ENCODE results near the gene LRRC74A. TPM values are rescaled to one million over a fixed set of nuclear protein-coding genes. Genes with fewer than 3 reads are reported as not detected.

Gene LRRC74A
- total and polyA plus RNA-seq, 2 donors (not counting 3 experiments of a cell fraction or from before 2014, with no cell fraction given), result not detected

DNA sequence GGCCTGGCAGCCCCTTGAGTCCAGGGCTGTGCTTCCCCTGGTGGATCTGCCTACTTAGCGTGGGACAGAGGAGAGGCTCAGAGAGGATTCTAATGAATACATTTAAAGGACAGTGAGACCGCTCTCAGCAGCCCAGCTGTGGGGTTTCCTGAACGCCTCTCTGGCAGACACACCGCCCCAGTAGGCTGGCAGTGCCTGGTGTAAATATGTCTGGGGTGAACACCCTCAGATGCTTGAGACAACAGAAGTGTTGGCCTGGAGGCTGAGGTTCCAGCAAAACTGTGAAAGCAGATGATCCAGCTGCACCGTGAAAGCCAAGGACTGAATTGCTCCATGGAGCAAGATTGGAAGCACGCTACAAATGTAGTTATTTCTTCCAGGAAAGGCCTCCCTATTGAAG, 55.1 kb downstream of the LRRC74A start:
- no peak overlapping the region for H2AFZ ChIP-seq (ENCODE audit: low read depth, low read length)
- POLR2A ChIA-PET, result no interaction called here
- FAIRE-seq, result no peak
- H3K27me3 ChIP-seq (ENCODE audit: control insufficient read depth in 2 of 2, insufficient read depth in 2 of 2, low read length in 2 of 2), result peaks cover 6 to 7% of the 10 kb centered on the region in 2 experiments
- no peak for DNase-seq (ENCODE audit: low read depth, low spot score)
- no peaks in the 10 kb centered on the region for H3K4me1 ChIP-seq (ENCODE audit: control insufficient read depth, extremely low read depth, insufficient read depth, low read length)
- CTCF ChIA-PET, result interaction anchor here (0.9 to 2.4 kb wide), 3 partner anchors 9 to 214 kb away, joined by 4 to 9 read pairs (median 7); no protein-coding TSS in a partner anchor
- no peak overlapping the region for H3K9ac ChIP-seq (replicated peaks; ENCODE audit: extremely low read depth, insufficient read depth, low read length)
- H3K4me3 ChIP-seq (replicated peaks in 1 of 3; ENCODE audit: insufficient read depth in 1 of 3, low read depth in 1 of 3, low read length in 3 of 3), result no peak overlapping the region
- no TSS peak for BruUV-seq (replicated peaks)
- no peaks in the 10 kb centered on the region for H3K9me3 ChIP-seq (replicated peaks; ENCODE audit: control insufficient read depth, insufficient read depth, low read length)
- no peaks in the 10 kb centered on the region for H3K79me2 ChIP-seq (ENCODE audit: control insufficient read depth, insufficient read depth, low read length)
- TF ChIP-seq FOS (IDR thresholded peaks at IDR 0.05; ENCODE audit: borderline replicate concordance, insufficient read depth, low read length) (no peak), POLR2A (IDR thresholded peaks at IDR 0.05; ENCODE audit: low read depth, low read length) (no peak), MYC (IDR thresholded peaks at IDR 0.05; ENCODE audit: low read depth, low read length) (no peak), EZH2 (IDR thresholded peaks at IDR 0.05; ENCODE audit: borderline replicate concordance, low read depth, low read length, severe bottlenecking) (no peak), POLR2AphosphoS5 (IDR thresholded peaks at IDR 0.05; ENCODE audit: insufficient read depth, low read depth, low read length) (no peak), GATA2 (IDR thresholded peaks at IDR 0.05; ENCODE audit: insufficient read depth, insufficient read length, low read depth, low read length) (no peak), CTCF (IDR thresholded peaks at IDR 0.05; ENCODE audit: extremely low read depth in 1 of 2, insufficient read depth in 1 of 2, low read depth in 1 of 2, low read length in 2 of 2) (no peak)
- dilution Hi-C loops (cut with MboI; ENCODE audit: extremely low pct_ligation_motif_present, low sequenced_read_pairs) (loop anchor here (25.0 kb wide), 1 partner anchor 206 kb away; the partner anchor contains the start of gene CIPC), intact Hi-C loops (cut with micrococcal nuclease) (no loop called here)
- H3K4me2 ChIP-seq (ENCODE audit: insufficient read depth, low read length), result no peak overlapping the region
- no peak overlapping the region for H3K27ac ChIP-seq (ENCODE audit: insufficient read depth, low read depth, low read length)
- H3K36me3 ChIP-seq (ENCODE audit: control insufficient read depth in 2 of 2, extremely low read depth in 1 of 2, insufficient read depth in 2 of 2, low read length in 2 of 2), result no peaks in the 10 kb centered on the region
- no peaks in the 10 kb centered on the region for H4K20me1 ChIP-seq (replicated peaks; ENCODE audit: control insufficient read depth, extremely low read depth, insufficient read depth, low read length)
- H3K9me1 ChIP-seq (replicated peaks; ENCODE audit: control insufficient read depth, extremely low read depth, insufficient read depth, low read length), result no peaks in the 10 kb centered on the region

All from endothelial cell of umbilical vein (primary cell).